Activated T-helper 17 cell treated with anti-CD3 and anti-CD28 coated beads, Interleukin-2, amount 50 U/mL, for 72 hours (primary cell): Measurements from ENCODE around the gene DLG2. TPM values are rescaled to one million over a fixed set of nuclear protein-coding genes. Genes with fewer than 3 reads are reported as not detected.

Experiments
- ATAC-seq: fragments of 150-1000 bp; cut with Tn5 transposase; replicated peaks from 2 replicates; pipeline ENCODE4 v1.10.0; 2021; ENCODE audit warnings: mild to moderate bottlenecking, moderate library complexity
- H3K27ac Mint-ChIP-seq: one replicate; pipeline ENCODE4 v1.8.0; 2022; ENCODE audit warnings: mixed read lengths
- H3K27me3 Mint-ChIP-seq: one replicate; pipeline ENCODE4 v1.8.0; 2022; ENCODE audit warnings: mixed read lengths
- H3K36me3 Mint-ChIP-seq: one replicate; pipeline ENCODE4 v1.8.0; 2022; ENCODE audit warnings: low read depth, mild to moderate bottlenecking, mixed read lengths
- H3K4me1 Mint-ChIP-seq: one replicate; pipeline ENCODE4 v1.8.0; 2022; ENCODE audit warnings: mixed read lengths
- H3K4me3 Mint-ChIP-seq: one replicate; pipeline ENCODE4 v1.8.0; 2022; ENCODE audit warnings: mild to moderate bottlenecking, mixed read lengths
- H3K9me3 Mint-ChIP-seq: one replicate; pipeline ENCODE4 v1.8.0; 2022; ENCODE audit warnings: mixed read lengths
- total RNA-seq, 2 donors: library from RNA; stranded (reverse); gene quantifications; one replicate each; pipeline ENCODE4 v1.2.3, GENCODE V29; 2022

DLG2 gene
- total RNA-seq, 2 donors from 2014 or later, result 1.5 to 1.9 TPM

DNA sequence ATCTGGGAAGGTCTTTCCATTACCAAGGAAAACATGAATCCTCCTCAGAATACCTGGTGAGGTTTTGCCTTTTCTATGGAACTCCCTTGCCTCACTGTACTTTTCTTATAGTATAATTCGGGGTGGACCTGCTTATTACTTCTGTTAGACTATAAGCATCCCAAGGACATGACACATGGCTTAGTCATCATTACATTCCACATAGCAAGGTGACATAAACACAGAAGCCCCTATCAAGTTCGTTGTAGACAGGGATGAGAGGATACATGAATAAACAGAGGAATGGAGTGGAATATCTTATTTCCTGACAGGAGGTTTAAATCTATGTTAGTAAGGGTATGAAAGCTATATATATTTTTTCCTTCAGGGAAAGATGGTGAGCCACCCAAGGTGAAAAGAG lies 1808.8 kb downstream of the DLG2 start:
- Mint-ChIP-seq H3K4me1 (no peaks in the 10 kb centered on the region), H3K27me3 (peaks cover 3% of the 10 kb centered on the region), H3K4me3 (no peak overlapping the region), H3K9me3 (no peaks in the 10 kb centered on the region), H3K27ac (no peak overlapping the region), H3K36me3 (no peaks in the 10 kb centered on the region)
- ATAC-seq, result no peak

DNA sequence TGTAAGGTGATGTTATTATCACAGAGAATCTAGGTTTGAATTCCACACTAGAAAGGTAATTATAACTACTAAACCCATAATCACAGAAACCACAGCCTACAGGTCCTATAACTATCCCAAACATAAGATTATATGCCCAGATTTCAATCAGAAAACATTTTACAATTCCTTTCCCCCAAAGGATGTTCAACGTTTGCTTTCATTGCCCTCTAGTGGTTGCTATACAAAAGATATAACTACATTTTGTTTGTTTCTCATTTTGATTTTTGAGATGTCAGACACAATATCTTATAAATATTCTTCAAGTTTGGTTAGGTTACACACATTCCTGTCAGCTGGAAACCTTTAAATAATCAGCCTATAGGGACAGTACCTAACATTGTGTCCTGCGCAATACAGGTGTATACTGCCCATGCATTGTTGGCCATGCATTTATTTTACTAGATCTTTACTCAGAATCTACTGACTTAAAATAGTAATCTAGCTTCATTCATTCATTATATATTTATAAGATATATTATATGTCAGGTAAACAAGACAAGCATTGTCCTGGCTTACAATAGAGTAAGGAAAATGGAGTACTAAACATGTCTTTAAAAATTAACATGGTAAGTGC lies 1810.5 kb downstream of the DLG2 start:
- no peak overlapping the region for H3K4me3 Mint-ChIP-seq
- no peaks in the 10 kb centered on the region for H3K9me3 Mint-ChIP-seq
- H3K4me1 Mint-ChIP-seq, result no peaks in the 10 kb centered on the region
- peaks cover 3% of the 10 kb centered on the region for H3K27me3 Mint-ChIP-seq
- no peak for ATAC-seq
- H3K36me3 Mint-ChIP-seq, result no peaks in the 10 kb centered on the region
- H3K27ac Mint-ChIP-seq, result no peak overlapping the region

DNA sequence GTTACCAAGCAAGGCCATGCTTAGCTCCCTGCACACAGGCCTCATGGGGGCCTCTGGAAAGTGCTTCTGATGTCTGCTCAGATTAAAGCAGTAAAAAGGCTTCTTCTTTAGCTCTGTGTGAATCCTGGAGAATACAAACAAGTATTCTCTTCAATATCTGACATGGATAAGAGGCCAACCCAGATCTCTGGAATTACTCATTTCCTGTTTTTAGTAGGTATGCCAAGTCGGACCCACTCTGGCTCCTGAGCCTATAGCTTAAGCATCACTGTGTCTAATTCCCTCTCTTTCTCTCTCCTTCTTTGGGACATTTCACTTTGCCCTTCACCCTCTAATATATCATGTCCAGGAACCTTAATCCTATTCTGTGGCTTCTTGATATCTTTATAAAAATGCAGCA lies 1811.4 kb downstream of the DLG2 start:
- Mint-ChIP-seq H3K36me3 (no peaks in the 10 kb centered on the region), H3K4me1 (no peaks in the 10 kb centered on the region), H3K27ac (no peak overlapping the region), H3K4me3 (no peak overlapping the region), H3K9me3 (no peaks in the 10 kb centered on the region), H3K27me3 (peaks cover 3% of the 10 kb centered on the region)
- ATAC-seq, result no peak

DNA sequence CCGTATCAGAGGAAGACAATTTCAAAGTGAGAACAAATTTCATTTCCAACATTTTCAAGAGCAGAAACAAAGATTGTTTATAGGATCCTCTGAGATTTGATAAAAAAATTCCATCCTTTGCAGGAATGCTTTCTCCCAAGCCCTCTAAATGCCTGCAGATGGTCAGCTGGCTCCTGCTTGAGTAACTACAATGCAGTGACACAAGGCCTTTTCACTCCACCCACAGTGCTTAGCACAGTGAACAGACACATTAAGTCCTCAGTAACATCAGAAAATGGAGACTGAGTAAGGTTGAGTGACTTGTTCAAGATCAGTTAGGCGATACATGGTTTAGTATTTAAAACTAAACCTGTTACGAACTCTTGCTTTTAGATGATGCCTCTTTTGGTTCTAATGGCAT lies 1813.8 kb downstream of the DLG2 start:
- peaks cover 13% of the 10 kb centered on the region for H3K27me3 Mint-ChIP-seq
- ATAC-seq, result no peak
- no peak overlapping the region for H3K27ac Mint-ChIP-seq
- H3K4me3 Mint-ChIP-seq, result no peak overlapping the region
- no peaks in the 10 kb centered on the region for H3K36me3 Mint-ChIP-seq
- H3K4me1 Mint-ChIP-seq, result no peaks in the 10 kb centered on the region
- no peaks in the 10 kb centered on the region for H3K9me3 Mint-ChIP-seq

DNA sequence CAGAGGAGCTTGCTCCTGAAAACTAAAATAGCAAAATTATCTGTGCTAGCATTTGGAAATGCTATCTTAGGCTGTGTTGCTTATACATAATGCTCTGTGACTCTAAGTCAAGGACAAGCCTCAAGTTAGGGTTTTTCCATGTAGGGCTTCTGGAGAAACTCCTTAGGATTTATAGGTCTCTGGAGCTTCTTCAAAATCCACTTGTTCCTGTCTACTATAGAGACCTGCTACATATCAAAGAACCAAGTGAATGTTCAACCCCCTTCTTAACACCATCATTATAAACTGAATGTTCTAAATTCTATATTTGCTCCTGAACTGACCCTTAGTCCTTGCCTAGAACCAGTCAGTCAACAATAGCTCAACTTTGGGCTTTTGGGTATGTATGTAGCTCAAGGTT lies 1817.9 kb downstream of the DLG2 start:
- H3K4me1 Mint-ChIP-seq, result no peaks in the 10 kb centered on the region
- no peak overlapping the region for H3K4me3 Mint-ChIP-seq
- no peaks in the 10 kb centered on the region for H3K36me3 Mint-ChIP-seq
- peaks cover 14% of the 10 kb centered on the region for H3K27me3 Mint-ChIP-seq
- H3K9me3 Mint-ChIP-seq, result no peaks in the 10 kb centered on the region
- ATAC-seq, result no peak
- no peak overlapping the region for H3K27ac Mint-ChIP-seq

- Mint-ChIP-seq H3K27ac (no peak overlapping the region), H3K4me3 (no peak overlapping the region), H3K4me1 (no peaks in the 10 kb centered on the region), H3K27me3 (peaks cover 3% of the 10 kb centered on the region), H3K36me3 (no peaks in the 10 kb centered on the region), H3K9me3 (no peaks in the 10 kb centered on the region)
- no peak for ATAC-seq
Observed at GRCh38 chr11:83801799-83802198, 1825.3 kb downstream of the DLG2 start.

DNA sequence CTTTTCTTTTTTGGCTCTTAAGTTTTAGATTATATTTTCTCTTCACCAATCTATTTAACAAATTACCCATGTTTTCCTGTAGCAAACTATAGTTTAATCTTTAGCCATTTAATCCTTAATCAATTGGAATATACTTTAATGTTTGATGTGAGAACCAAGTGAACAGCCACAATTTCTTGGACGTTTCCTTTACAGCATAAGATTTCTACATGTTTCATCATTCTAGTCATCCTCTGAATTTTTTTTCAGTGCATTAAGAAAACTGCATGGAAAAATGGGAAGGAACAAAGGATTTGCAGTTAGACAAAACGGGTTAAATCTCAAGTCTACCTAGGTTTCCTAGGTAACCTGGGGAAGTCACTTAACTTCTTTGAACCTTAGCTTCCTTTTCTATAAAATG lies 1833.8 kb downstream of the DLG2 start:
- H3K27ac Mint-ChIP-seq, result no peak overlapping the region
- H3K36me3 Mint-ChIP-seq, result no peaks in the 10 kb centered on the region
- ATAC-seq, result no peak
- peaks cover 3% of the 10 kb centered on the region for H3K27me3 Mint-ChIP-seq
- H3K9me3 Mint-ChIP-seq, result no peaks in the 10 kb centered on the region
- no peak overlapping the region for H3K4me3 Mint-ChIP-seq
- H3K4me1 Mint-ChIP-seq, result no peaks in the 10 kb centered on the region

GRCh38 chr11:83791557-83791956 lies 1835.6 kb downstream of the DLG2 start:
- no peaks in the 10 kb centered on the region for H3K4me1 Mint-ChIP-seq
- H3K9me3 Mint-ChIP-seq, result no peaks in the 10 kb centered on the region
- H3K27ac Mint-ChIP-seq, result no peak overlapping the region
- H3K4me3 Mint-ChIP-seq, result no peak overlapping the region
- no peaks in the 10 kb centered on the region for H3K36me3 Mint-ChIP-seq
- no peaks in the 10 kb centered on the region for H3K27me3 Mint-ChIP-seq
- ATAC-seq, result no peak

GRCh38 chr11:83785942-83786341 lies 1841.2 kb downstream of the DLG2 start:
- Mint-ChIP-seq H3K27me3 (no peaks in the 10 kb centered on the region), H3K27ac (no peak overlapping the region), H3K4me3 (no peak overlapping the region), H3K36me3 (no peaks in the 10 kb centered on the region), H3K9me3 (no peaks in the 10 kb centered on the region), H3K4me1 (no peaks in the 10 kb centered on the region)
- ATAC-seq, result no peak

DNA sequence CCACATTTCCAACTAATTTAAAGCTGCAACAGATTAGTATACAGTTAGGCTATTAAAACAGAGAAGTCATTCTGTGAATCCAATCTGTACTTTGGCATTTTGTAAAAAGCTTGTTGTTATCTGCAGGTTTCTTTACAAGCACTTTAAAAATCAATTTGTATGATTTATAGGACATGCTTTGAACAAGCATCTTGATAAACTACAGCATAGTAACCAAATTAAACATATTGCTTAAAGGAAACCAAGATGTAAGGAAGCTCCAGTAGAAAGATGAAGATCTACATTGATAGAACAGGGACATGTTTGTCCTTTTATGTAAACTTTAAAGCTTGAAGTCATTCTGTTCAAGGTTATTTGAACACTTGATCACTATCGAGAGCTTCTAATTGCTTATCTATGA lies 1842.7 kb downstream of the DLG2 start:
- no peak overlapping the region for H3K27ac Mint-ChIP-seq
- no peaks in the 10 kb centered on the region for H3K36me3 Mint-ChIP-seq
- H3K4me1 Mint-ChIP-seq, result no peaks in the 10 kb centered on the region
- ATAC-seq, result no peak
- no peak overlapping the region for H3K4me3 Mint-ChIP-seq
- no peaks in the 10 kb centered on the region for H3K9me3 Mint-ChIP-seq
- no peaks in the 10 kb centered on the region for H3K27me3 Mint-ChIP-seq

DNA sequence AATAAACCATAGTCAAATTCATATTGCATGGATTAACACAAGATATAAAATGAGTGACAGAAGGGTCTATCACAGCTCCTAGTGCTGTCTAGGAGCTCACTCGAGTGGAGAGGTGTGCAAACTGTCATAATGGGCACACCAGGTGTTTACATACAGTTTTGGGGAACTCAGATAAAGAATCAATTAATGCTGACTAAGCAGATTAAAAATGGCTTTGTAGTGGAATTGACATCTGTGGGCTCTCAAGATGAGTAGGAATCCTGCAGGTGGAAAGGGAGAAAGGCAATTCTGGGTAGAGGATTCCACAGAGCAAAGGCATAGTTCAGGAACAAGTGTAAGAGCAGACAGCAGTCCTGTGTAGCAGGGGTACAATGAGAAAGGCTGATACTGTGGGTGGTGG lies 1844.8 kb downstream of the DLG2 start:
- ATAC-seq, result no peak
- H3K9me3 Mint-ChIP-seq, result no peaks in the 10 kb centered on the region
- H3K4me1 Mint-ChIP-seq, result no peaks in the 10 kb centered on the region
- peaks cover 5% of the 10 kb centered on the region for H3K27me3 Mint-ChIP-seq
- no peak overlapping the region for H3K27ac Mint-ChIP-seq
- H3K4me3 Mint-ChIP-seq, result no peak overlapping the region
- no peaks in the 10 kb centered on the region for H3K36me3 Mint-ChIP-seq

DNA sequence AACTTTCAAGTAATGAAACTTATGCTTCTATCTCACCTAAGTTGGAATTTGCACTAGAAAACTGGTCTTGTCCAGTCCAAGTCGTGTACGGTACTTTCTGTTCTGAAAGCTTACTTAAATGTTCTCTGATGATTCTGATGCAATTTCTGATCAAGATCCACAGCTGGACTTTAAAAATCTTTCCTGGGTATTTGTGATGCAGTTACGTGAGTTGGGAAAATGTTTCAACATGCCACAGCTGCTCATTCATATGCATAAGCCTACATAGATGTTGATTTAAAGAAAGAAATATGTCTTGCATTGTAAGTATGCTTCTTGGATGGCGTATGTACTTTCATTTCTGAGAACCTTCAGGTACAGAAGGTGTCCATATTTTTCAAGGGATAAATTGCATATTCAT lies 1847.3 kb downstream of the DLG2 start:
- Mint-ChIP-seq H3K4me3 (no peak overlapping the region), H3K9me3 (no peaks in the 10 kb centered on the region), H3K27me3 (peaks cover 10% of the 10 kb centered on the region), H3K27ac (no peak overlapping the region), H3K4me1 (no peaks in the 10 kb centered on the region), H3K36me3 (no peaks in the 10 kb centered on the region)
- no peak for ATAC-seq

- peaks cover 10% of the 10 kb centered on the region for H3K27me3 Mint-ChIP-seq
- no peak for ATAC-seq
- no peaks in the 10 kb centered on the region for H3K4me1 Mint-ChIP-seq
Observed at GRCh38 chr11:83778596-83778995, 1848.5 kb downstream of the DLG2 start.

GRCh38 chr11:83773950-83774880 lies 1852.9 kb downstream of the DLG2 start:
- Mint-ChIP-seq H3K27me3 (peaks cover 17% of the 10 kb centered on the region), H3K9me3 (no peaks in the 10 kb centered on the region), H3K27ac (no peak overlapping the region), H3K36me3 (no peaks in the 10 kb centered on the region), H3K4me1 (no peaks in the 10 kb centered on the region), H3K4me3 (no peak overlapping the region)
- no peak for ATAC-seq

More at GRCh38 chr11:83778596-83778995, 1848.5 kb downstream of the DLG2 start:
- Mint-ChIP-seq H3K36me3 (no peaks in the 10 kb centered on the region), H3K4me3 (no peak overlapping the region), H3K9me3 (no peaks in the 10 kb centered on the region), H3K27ac (no peak overlapping the region)

GRCh38 chr11:83768489-83768888 lies 1858.7 kb downstream of the DLG2 start:
- Mint-ChIP-seq H3K4me3 (no peak overlapping the region), H3K4me1 (no peaks in the 10 kb centered on the region), H3K36me3 (no peaks in the 10 kb centered on the region), H3K27ac (no peak overlapping the region), H3K27me3 (peaks cover 7% of the 10 kb centered on the region), H3K9me3 (no peaks in the 10 kb centered on the region)
- ATAC-seq, result no peak
